ENCODE results near the gene BMPR1A. TPM values are rescaled to one million over a fixed set of nuclear protein-coding genes. Genes with fewer than 3 reads are reported as not detected.
"Not testable (repeated sequence)": the region's sequence is repeated elsewhere in the genome, so short reads cannot be mapped to it uniquely, and the experiment has no call there.

Gene BMPR1A
- total and polyA plus RNA-seq, 2 donors from 2014 or later, result 7.9 to 37.4 TPM

- Histone ChIP-seq H3K27me3 (ENCODE audit: control insufficient read depth, insufficient read depth, low read length) (no peaks in the 10 kb centered on the region), H3K27ac (ENCODE audit: low read depth in 2 of 2, low read length in 2 of 2) (no peak overlapping the region), H3K4me1 (ENCODE audit: control insufficient read depth in 2 of 3, insufficient read depth in 2 of 3, low read depth in 1 of 3, low read length in 3 of 3) (peaks cover 0 to 2% (median 0%) of the 10 kb centered on the region in 3 donors), H3K36me3 (ENCODE audit: control insufficient read depth in 2 of 3, insufficient read depth in 3 of 3, low read length in 3 of 3) (no peaks in the 10 kb centered on the region), H3K9me3 (ENCODE audit: control insufficient read depth in 2 of 3, insufficient read depth in 1 of 3, low read length in 3 of 3) (no peaks in the 10 kb centered on the region), H3K9ac (ENCODE audit: low read length in 3 of 3) (no peak overlapping the region), H3K4me3 (ENCODE audit: low read length in 3 of 3) (no peak overlapping the region)
- no peak for DNase-seq
- TF ChIP-seq, protein P1, sequence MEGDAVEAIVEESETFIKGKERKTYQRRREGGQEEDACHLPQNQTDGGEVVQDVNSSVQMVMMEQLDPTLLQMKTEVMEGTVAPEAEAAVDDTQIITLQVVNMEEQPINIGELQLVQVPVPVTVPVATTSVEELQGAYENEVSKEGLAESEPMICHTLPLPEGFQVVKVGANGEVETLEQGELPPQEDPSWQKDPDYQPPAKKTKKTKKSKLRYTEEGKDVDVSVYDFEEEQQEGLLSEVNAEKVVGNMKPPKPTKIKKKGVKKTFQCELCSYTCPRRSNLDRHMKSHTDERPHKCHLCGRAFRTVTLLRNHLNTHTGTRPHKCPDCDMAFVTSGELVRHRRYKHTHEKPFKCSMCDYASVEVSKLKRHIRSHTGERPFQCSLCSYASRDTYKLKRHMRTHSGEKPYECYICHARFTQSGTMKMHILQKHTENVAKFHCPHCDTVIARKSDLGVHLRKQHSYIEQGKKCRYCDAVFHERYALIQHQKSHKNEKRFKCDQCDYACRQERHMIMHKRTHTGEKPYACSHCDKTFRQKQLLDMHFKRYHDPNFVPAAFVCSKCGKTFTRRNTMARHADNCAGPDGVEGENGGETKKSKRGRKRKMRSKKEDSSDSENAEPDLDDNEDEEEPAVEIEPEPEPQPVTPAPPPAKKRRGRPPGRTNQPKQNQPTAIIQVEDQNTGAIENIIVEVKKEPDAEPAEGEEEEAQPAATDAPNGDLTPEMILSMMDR (IDR thresholded peaks at IDR 0.05; ENCODE audit: borderline replicate concordance, extremely low read depth, insufficient read depth), result no peak
- intact Hi-C loops (cut with DNase I), result no loop called here
- FAIRE-seq, result no peak
Observed at GRCh38 chr10:86734207-86734988, 22.0 kb upstream of the BMPR1A start.

DNA sequence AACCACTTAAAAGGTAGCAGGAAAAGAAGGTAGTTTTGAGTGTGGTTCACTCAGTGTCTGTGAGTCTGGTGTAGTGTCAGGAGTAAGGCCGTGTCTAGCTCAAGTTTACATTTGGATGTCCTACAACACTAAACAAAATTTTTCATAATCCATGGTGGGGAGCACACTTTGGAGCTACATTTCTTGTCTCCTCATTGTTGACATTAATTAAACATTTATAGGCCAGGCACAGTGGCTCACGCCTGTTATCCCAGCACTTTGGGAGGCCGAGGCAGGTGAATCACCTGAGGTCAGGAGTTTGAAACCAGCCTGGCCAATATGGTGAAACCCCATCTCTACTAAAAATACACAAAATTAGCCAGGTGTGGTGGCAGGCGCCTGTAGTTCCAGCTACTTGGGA lies 21.1 kb upstream of the BMPR1A start:
- H3K36me3 ChIP-seq (ENCODE audit: control insufficient read depth in 2 of 3, insufficient read depth in 3 of 3, low read length in 3 of 3); H3K27me3 ChIP-seq (ENCODE audit: control insufficient read depth, insufficient read depth, low read length); intact Hi-C loops (cut with DNase I); H3K4me1 ChIP-seq (ENCODE audit: control insufficient read depth in 2 of 3, insufficient read depth in 2 of 3, low read depth in 1 of 3, low read length in 3 of 3); FAIRE-seq; DNase-seq; H3K4me3 ChIP-seq (ENCODE audit: low read length in 3 of 3); H3K27ac ChIP-seq (ENCODE audit: low read depth in 2 of 2, low read length in 2 of 2); H3K9me3 ChIP-seq (ENCODE audit: control insufficient read depth in 2 of 3, insufficient read depth in 1 of 3, low read length in 3 of 3); H3K9ac ChIP-seq (ENCODE audit: low read length in 3 of 3): not testable (repeated sequence)

GRCh38 chr10:86742230-86742629 lies 14.2 kb upstream of the BMPR1A start:
- no peak overlapping the region for H3K27ac ChIP-seq (ENCODE audit: low read depth in 2 of 2, low read length in 2 of 2)
- no peaks in the 10 kb centered on the region for H3K36me3 ChIP-seq (ENCODE audit: control insufficient read depth in 2 of 3, insufficient read depth in 3 of 3, low read length in 3 of 3)
- H3K9me3 ChIP-seq (ENCODE audit: control insufficient read depth in 2 of 3, insufficient read depth in 1 of 3, low read length in 3 of 3), result no peaks in the 10 kb centered on the region
- H3K27me3 ChIP-seq (ENCODE audit: control insufficient read depth, insufficient read depth, low read length), result no peaks in the 10 kb centered on the region
- intact Hi-C loops (cut with DNase I), result no loop called here
- H3K9ac ChIP-seq (ENCODE audit: low read length in 3 of 3), result no peak overlapping the region
- no peak overlapping the region for H3K4me3 ChIP-seq (ENCODE audit: low read length in 3 of 3)
- H3K4me1 ChIP-seq (ENCODE audit: control insufficient read depth in 2 of 3, insufficient read depth in 2 of 3, low read depth in 1 of 3, low read length in 3 of 3), result no peaks in the 10 kb centered on the region
- DNase-seq (no peak), FAIRE-seq (no peak)
- TF ChIP-seq, protein P1 (IDR thresholded peaks at IDR 0.05; ENCODE audit: borderline replicate concordance, extremely low read depth, insufficient read depth), result no peak

DNA sequence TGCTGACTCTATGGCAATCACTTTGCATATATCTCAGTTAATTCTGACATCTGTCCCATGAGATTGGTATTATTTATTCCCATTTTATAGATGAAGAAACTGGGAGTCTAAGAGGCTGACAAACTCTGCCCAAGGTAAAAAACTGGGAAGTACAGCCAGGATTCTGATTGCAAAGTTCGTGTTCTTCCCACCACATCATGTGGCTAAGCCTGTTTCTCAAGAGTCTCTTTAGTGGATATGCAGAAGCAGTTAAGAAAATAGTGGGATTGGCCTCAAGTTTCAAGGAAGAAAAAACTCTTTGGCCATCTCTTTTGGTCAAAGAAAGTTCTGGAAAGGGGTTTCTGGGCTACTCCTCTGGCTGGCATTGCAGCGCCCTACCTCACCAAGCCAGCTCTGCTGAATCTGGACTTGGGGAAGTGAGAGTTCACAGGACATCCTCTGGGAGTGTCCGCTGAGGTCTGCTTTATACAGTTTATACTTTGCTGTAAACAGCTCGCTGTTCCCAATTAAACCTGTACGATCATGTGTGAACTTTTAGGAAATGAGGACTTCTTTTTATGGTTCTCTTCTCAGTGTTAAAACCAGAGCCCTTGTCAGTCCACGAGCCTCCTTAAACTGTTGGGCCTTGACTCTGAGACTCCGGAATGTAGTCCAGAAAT lies 12.2 kb upstream of the BMPR1A start:
- H3K9ac ChIP-seq (ENCODE audit: low read length in 3 of 3), result no peak overlapping the region
- FAIRE-seq (no peak), DNase-seq (no peak)
- H3K4me1 ChIP-seq (ENCODE audit: control insufficient read depth in 2 of 3, insufficient read depth in 2 of 3, low read depth in 1 of 3, low read length in 3 of 3), result no peaks in the 10 kb centered on the region
- H3K36me3 ChIP-seq (ENCODE audit: control insufficient read depth in 2 of 3, insufficient read depth in 3 of 3, low read length in 3 of 3), result no peaks in the 10 kb centered on the region
- no peak overlapping the region for H3K4me3 ChIP-seq (ENCODE audit: low read length in 3 of 3)
- no peaks in the 10 kb centered on the region for H3K27me3 ChIP-seq (ENCODE audit: control insufficient read depth, insufficient read depth, low read length)
- no peak overlapping the region for H3K27ac ChIP-seq (ENCODE audit: low read depth in 2 of 2, low read length in 2 of 2)
- intact Hi-C loops (cut with DNase I), result no loop called here
- no peaks in the 10 kb centered on the region for H3K9me3 ChIP-seq (ENCODE audit: control insufficient read depth in 2 of 3, insufficient read depth in 1 of 3, low read length in 3 of 3)
- TF ChIP-seq, protein P1 (IDR thresholded peaks at IDR 0.05; ENCODE audit: borderline replicate concordance, extremely low read depth, insufficient read depth), result no peak
